NOMO-1 (cell line): ENCODE data around the gene MSANTD3.

Experiments
- DNase-seq, 2 experiments: peaks; one replicate each; lab custom pipeline; 2025; ENCODE audit not compliant: unreplicated experiment in 2 of 2; lab: John Stamatoyannopoulos, UW

Gene MSANTD3

GRCh38 chr9:100499460-100499859 lies 72.5 kb downstream of the MSANTD3 start:
- DNase-seq: no peak

DNA sequence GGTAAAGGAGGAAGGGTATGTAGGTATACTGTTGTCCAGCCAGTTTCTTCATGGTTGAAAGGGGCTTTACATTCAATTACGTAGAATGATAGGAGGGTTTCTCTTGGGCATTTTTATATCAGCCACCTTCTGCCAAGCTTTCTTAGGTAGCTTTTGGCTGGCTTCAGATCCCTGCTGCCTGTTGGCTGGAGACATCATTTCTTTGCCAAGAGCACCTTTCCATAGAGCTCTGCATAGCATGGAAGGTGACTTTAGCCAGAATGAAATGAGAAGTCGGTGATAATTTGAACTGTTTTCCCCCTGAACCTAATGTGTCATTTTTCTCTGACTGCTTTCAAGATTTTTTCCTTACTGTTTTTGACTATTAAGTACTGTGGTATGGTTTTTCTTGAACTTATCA lies 72.9 kb downstream of the MSANTD3 start:
- no peak for DNase-seq
